ENCODE data around the gene GALK1. TPM values are rescaled to one million over a fixed set of nuclear protein-coding genes. Genes with fewer than 3 reads are reported as not detected.

Gene GALK1
- total and polyA plus RNA-seq, 2 of the 13 experiments (the other 11 are each of a cell fraction or from before 2014, with no cell fraction given): 59.9 to 93.6 TPM

- TF ChIP-seq REST (IDR thresholded peaks at IDR 0.05; ENCODE audit: borderline replicate concordance in 1 of 2, low read depth in 1 of 2, low read length in 2 of 2) (no peak), ZFY (CRISPR knock-in tag; IDR thresholded peaks at IDR 0.05) (peak; percentile 55), ELF3 (CRISPR knock-in tag; IDR thresholded peaks at IDR 0.05) (no peak), FOXP1 (IDR thresholded peaks at IDR 0.05) (no peak), FOXP1 (CRISPR knock-in tag; IDR thresholded peaks at IDR 0.05) (peak; percentile 10; the same call in 1 of the 2 replicates), ZBTB33 (CRISPR knock-in tag; IDR thresholded peaks at IDR 0.05) (peak; percentile 79; the same call in 1 of the 2 replicates), ZSCAN22 (CRISPR knock-in tag; IDR thresholded peaks at IDR 0.05) (no peak), MLLT10 (CRISPR knock-in tag; IDR thresholded peaks at IDR 0.05) (no peak), SMARCC2 (IDR thresholded peaks at IDR 0.05) (no peak), GTF2F1 (IDR thresholded peaks at IDR 0.05; ENCODE audit: low read length) (no peak), JUN (CRISPR knock-in tag; IDR thresholded peaks at IDR 0.05) (no peak; the same call in 1 of the 2 replicates), PHF20 (CRISPR knock-in tag; IDR thresholded peaks at IDR 0.05) (no peak), MED8 (CRISPR knock-in tag; IDR thresholded peaks at IDR 0.05; ENCODE audit: insufficient replicate concordance) (no peak), ZNF619 (CRISPR knock-in tag; IDR thresholded peaks at IDR 0.05) (no peak), ATAD3A (CRISPR knock-in tag; IDR thresholded peaks at IDR 0.05) (no peak), ZNF543 (CRISPR knock-in tag; IDR thresholded peaks at IDR 0.05) (no peak), POLR2AphosphoS5 (IDR thresholded peaks at IDR 0.05; ENCODE audit: low read depth, low read length) (no peak)
- TF ChIP-seq, protein P1, sequence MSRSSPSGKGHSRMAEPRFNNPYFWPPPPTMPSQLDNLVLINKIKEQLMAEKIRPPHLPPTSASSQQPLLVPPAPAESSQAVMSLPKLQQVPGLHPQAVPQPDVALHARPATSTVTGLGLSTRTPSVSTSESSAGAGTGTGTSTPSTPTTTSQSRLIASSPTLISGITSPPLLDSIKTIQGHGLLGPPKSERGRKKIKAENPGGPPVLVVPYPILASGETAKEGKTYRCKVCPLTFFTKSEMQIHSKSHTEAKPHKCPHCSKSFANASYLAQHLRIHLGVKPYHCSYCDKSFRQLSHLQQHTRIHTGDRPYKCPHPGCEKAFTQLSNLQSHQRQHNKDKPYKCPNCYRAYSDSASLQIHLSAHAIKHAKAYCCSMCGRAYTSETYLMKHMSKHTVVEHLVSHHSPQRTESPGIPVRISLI (CRISPR knock-in tag; IDR thresholded peaks at IDR 0.05; ENCODE audit: borderline replicate concordance): no peak
- TF ChIP-seq, protein P2, sequence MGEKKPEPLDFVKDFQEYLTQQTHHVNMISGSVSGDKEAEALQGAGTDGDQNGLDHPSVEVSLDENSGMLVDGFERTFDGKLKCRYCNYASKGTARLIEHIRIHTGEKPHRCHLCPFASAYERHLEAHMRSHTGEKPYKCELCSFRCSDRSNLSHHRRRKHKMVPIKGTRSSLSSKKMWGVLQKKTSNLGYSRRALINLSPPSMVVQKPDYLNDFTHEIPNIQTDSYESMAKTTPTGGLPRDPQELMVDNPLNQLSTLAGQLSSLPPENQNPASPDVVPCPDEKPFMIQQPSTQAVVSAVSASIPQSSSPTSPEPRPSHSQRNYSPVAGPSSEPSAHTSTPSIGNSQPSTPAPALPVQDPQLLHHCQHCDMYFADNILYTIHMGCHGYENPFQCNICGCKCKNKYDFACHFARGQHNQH (CRISPR knock-in tag; IDR thresholded peaks at IDR 0.05): peak; percentile 40; the same call in 1 of the 2 replicates
- TF ChIP-seq, protein P3, sequence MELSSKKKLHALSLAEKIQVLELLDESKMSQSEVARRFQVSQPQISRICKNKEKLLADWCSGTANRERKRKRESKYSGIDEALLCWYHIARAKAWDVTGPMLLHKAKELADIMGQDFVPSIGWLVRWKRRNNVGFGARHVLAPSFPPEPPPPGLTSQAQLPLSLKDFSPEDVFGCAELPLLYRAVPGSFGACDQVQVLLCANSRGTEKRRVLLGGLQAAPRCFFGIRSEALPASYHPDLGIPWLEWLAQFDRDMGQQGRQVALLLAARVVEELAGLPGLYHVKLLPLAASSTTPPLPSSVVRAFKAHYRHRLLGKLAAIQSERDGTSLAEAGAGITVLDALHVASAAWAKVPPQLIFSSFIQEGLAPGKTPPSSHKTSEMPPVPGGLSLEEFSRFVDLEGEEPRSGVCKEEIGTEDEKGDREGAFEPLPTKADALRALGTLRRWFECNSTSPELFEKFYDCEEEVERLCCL (CRISPR knock-in tag; IDR thresholded peaks at IDR 0.05; ENCODE audit: borderline replicate concordance): no peak
These were observed 26.7 kb downstream of the GALK1 start (continued) for GRCh38 chr17:75738218-75738802.

All from HepG2 (cell line).